Activated CD8-positive, alpha-beta memory T cell treated with anti-CD3 and anti-CD28 coated beads, Interleukin-2, amount 10 ng/mL, durations not matched to agents 7 days and 5 days (primary cell): ENCODE data around the gene DNAJB9. TPM values are rescaled to one million over a fixed set of nuclear protein-coding genes. Genes with fewer than 3 reads are reported as not detected.

Source experiments
- ATAC-seq: fragments of 150-1000 bp; cut with Tn5 transposase; one replicate; pipeline ENCODE4 v1.10.0; 2021; ENCODE audit warnings: moderate library complexity
- CTCF ChIA-PET: fragments of 350-600 bp; sonication (Branson Sonifier 250); formaldehyde crosslinking; loops from one replicate; lab custom pipeline; 2021; ENCODE audit warnings: antibody characterized with exemption; lab: Charles Lee
- DNase-seq: peaks from one replicate; pipeline ENCODE4 v3.0.0-alpha.2; 2020
- H3K27ac Mint-ChIP-seq: one replicate; pipeline ENCODE4 v1.8.0; 2021; ENCODE audit warnings: mild to moderate bottlenecking, mixed read lengths
- H3K27me3 Mint-ChIP-seq: one replicate; pipeline ENCODE4 v1.8.0; 2021; ENCODE audit warnings: mixed read lengths
- H3K36me3 Mint-ChIP-seq: one replicate; pipeline ENCODE4 v1.8.0; 2021; ENCODE audit warnings: mild to moderate bottlenecking, mixed read lengths
- H3K4me1 Mint-ChIP-seq: one replicate; pipeline ENCODE4 v1.8.0; 2021; ENCODE audit warnings: mixed read lengths
- H3K4me3 Mint-ChIP-seq: one replicate; pipeline ENCODE4 v1.8.0; 2021; ENCODE audit warnings: mild to moderate bottlenecking, moderate library complexity, mixed read lengths
- H3K9me3 Mint-ChIP-seq: one replicate; pipeline ENCODE4 v1.8.0; 2022; ENCODE audit warnings: low read depth, mixed read lengths
- total RNA-seq, 2 experiments: library from RNA; stranded (reverse); gene quantifications; one replicate each; pipeline ENCODE4 v1.2.3, GENCODE V29; 2021

Gene DNAJB9
- total RNA-seq, 2 experiments from 2014 or later: 5.5 to 11.5 TPM

DNA sequence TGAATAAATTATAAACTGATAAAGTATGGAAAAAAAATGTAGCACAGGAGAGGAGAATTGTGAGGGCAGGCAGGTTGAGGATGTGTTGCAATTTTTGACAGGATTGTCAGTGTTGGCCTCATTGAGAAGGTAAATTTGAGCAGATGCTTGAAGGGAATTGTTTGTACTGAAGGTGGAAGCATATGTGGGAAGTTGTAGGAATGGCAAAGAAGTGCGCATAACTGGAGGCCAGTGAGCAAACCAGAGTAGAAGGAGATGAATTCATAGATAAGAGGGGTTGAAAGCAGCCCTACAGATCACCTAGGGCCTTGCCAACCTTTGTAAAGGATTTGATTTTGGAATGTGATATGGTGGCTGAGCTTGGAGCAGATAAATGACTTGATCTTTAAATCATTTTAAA lies 6.4 kb downstream of the DNAJB9 start:
- no peaks in the 10 kb centered on the region for H3K27me3 Mint-ChIP-seq
- H3K4me3 Mint-ChIP-seq: no peak overlapping the region
- H3K27ac Mint-ChIP-seq: no peak overlapping the region
- H3K36me3 Mint-ChIP-seq: peaks cover 54% of the 10 kb centered on the region
- peaks cover 4% of the 10 kb centered on the region for H3K9me3 Mint-ChIP-seq
- CTCF ChIA-PET: interaction anchor here (1.1 kb wide), 1 partner anchor 11 kb away, joined by 3 read pairs; no protein-coding TSS in a partner anchor
- DNase-seq: no peak
- ATAC-seq: no peak
- H3K4me1 Mint-ChIP-seq: peaks cover 22% of the 10 kb centered on the region

- H3K36me3 Mint-ChIP-seq: peaks cover 41% of the 10 kb centered on the region
- no peak overlapping the region for H3K4me3 Mint-ChIP-seq
- DNase-seq (no peak), ATAC-seq (no peak)
- CTCF ChIA-PET: no interaction called here
- H3K4me1 Mint-ChIP-seq: peaks cover 3% of the 10 kb centered on the region
- H3K27ac Mint-ChIP-seq: no peak overlapping the region
- H3K9me3 Mint-ChIP-seq: peaks cover 4% of the 10 kb centered on the region
- H3K27me3 Mint-ChIP-seq: no peaks in the 10 kb centered on the region
These were observed 9.3 kb downstream of the DNAJB9 start for GRCh38 chr7:108578937-108579336.

DNA sequence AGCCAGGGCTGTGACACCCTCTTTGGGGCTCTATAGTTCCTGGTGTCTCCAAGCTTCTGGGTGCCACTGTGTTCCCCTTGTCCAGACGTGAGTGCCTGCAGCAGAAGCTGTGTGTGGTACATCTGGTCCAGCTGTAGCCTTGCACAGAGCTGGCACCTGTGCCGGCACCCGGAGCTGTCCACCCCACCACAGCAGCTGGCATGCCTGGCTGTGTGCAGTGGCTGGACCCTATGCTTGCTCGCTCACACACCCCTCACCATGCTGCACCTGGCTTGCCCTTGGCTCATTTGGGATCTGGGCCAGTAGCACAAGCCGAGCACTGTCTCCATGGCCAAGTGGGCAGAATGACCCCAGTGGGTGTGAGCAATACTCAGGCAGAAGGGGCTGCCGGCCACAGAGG lies 10.6 kb downstream of the DNAJB9 start:
- DNase-seq (no peak), ATAC-seq (no peak)
- peaks cover 4% of the 10 kb centered on the region for H3K9me3 Mint-ChIP-seq
- H3K4me1 Mint-ChIP-seq: peaks cover 2% of the 10 kb centered on the region
- H3K36me3 Mint-ChIP-seq: peaks cover 31% of the 10 kb centered on the region
- H3K27ac Mint-ChIP-seq: no peak overlapping the region
- H3K27me3 Mint-ChIP-seq: no peaks in the 10 kb centered on the region
- no peak overlapping the region for H3K4me3 Mint-ChIP-seq
- CTCF ChIA-PET: no interaction called here

DNA sequence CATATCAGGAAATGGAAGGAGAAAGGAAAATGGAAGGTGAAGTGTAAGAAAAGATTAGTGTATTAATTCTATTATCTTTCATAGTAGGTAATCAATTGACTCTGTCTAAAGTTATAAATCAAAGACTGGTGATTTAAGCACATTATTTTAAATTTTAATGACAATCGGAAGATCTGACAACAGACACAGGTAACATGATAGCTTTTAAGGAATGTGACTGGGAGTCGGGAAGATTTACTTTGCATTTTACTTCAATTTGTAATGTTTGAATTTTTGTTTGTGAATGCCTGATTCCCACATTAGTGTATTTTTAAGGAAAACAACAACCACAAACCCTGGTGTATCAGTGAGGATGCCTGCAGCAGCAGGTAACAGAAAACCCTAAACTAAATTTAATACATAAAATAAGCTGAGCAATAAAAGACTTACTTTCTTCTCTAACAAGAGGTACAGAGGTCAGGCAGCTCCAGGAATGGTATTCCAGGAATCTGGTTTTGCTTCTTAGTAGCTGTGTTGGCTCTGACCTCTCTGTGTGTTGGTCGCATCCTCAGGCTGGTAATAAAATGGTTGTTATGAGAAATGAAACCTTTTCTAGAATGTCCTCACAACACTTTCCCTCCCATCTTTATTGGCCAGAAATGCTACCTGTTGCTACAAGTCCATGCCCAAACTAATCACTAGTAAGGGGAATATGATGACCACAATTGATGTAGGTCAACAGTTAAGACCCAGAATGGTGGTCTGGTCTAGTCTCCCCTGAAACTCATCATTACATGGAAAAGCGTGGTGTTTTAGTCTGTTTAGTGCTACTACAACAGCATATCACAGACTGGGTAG lies 12.2 kb downstream of the DNAJB9 start:
- DNase-seq (no peak), ATAC-seq (no peak)
- Mint-ChIP-seq H3K4me1 (no peaks in the 10 kb centered on the region), H3K4me3 (no peak overlapping the region), H3K36me3 (peaks cover 19% of the 10 kb centered on the region), H3K27ac (no peak overlapping the region), H3K27me3 (peaks cover 11% of the 10 kb centered on the region), H3K9me3 (peaks cover 4% of the 10 kb centered on the region)
- CTCF ChIA-PET: no interaction called here

DNA sequence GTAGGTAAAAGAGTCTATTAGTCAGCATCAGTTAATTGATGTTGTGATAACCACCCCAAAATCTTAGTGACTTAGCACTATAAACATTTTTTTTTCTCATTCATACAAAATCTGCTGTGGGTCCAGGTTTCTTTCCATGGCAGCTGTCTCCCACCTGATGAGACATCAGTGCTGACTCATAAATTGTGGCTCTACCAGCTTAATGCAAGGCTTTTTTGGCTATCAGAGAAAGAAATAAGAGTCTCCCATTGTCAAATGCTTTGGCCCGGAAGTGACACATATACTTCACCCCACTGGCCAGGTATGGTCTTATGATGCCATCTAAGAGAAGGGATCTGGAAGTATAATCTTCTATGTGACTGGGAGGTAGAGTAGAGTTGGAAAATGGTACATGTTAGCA lies 14.5 kb downstream of the DNAJB9 start:
- Mint-ChIP-seq H3K27ac (no peak overlapping the region), H3K9me3 (peaks cover 4% of the 10 kb centered on the region), H3K4me3 (no peak overlapping the region), H3K4me1 (no peaks in the 10 kb centered on the region), H3K36me3 (peaks cover 10% of the 10 kb centered on the region), H3K27me3 (peaks cover 14% of the 10 kb centered on the region)
- no peak for DNase-seq
- CTCF ChIA-PET: no interaction called here
- no peak for ATAC-seq

DNA sequence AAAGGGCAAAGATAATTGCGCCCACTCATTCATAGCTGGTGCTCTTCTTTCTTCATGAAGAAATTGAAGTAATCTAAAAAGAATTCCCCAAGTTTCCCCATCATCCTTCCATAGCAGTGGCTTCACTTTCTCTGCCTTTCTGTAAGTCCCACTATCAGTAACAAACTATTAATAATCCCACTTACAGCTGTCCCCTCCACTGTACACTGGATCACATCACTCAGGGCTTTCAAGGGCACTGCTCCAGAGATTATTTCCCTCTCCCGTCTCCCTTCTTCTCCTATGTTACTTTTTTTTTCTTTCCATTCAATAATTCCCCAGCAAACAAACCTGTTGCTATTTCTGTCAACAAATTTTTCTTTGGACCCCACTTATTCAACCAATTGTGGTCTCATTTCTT lies 16.2 kb downstream of the DNAJB9 start:
- DNase-seq: no peak
- CTCF ChIA-PET: no interaction called here
- H3K27ac Mint-ChIP-seq: no peak overlapping the region

GRCh38 chr7:108586274-108586710 lies 16.6 kb downstream of the DNAJB9 start:
- CTCF ChIA-PET: no interaction called here

More for the DNA sequence above, 16.2 kb downstream of the DNAJB9 start:
- Mint-ChIP-seq H3K4me1 (no peaks in the 10 kb centered on the region), H3K9me3 (no peaks in the 10 kb centered on the region), H3K4me3 (no peak overlapping the region), H3K27me3 (peaks cover 14% of the 10 kb centered on the region), H3K36me3 (peaks cover 2% of the 10 kb centered on the region)
- no peak for ATAC-seq

DNA sequence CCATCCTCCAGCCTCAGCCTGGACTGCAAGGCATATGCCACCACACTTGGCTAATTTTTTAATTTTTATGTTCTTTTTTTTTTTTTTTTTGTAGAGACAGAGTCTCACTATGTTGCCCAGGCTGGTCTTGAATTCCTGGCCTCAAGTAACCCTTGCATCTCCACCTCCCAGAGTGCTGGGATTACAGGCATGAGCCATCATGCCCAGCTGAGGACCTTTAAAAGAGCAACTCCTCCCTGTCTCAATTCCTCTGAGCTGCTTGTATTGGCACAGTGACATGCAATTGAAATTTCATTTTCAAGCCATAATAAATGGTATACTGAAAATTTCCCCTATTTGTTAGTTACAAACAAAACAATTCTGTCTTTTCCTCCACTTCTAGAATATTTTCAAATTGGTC lies 19.5 kb downstream of the DNAJB9 start:
- peaks cover 14% of the 10 kb centered on the region for H3K27me3 Mint-ChIP-seq
- ATAC-seq (no peak), DNase-seq (no peak)
- no peaks in the 10 kb centered on the region for H3K36me3 Mint-ChIP-seq
- H3K4me3 Mint-ChIP-seq: no peak overlapping the region
- H3K9me3 Mint-ChIP-seq: no peaks in the 10 kb centered on the region
- no peak overlapping the region for H3K27ac Mint-ChIP-seq
- CTCF ChIA-PET: no interaction called here
- no peaks in the 10 kb centered on the region for H3K4me1 Mint-ChIP-seq

More at GRCh38 chr7:108586274-108586710, 16.6 kb downstream of the DNAJB9 start:
- DNase-seq: no peak
- Mint-ChIP-seq H3K4me1 (no peaks in the 10 kb centered on the region), H3K27ac (no peak overlapping the region), H3K4me3 (no peak overlapping the region), H3K27me3 (peaks cover 14% of the 10 kb centered on the region), H3K9me3 (no peaks in the 10 kb centered on the region), H3K36me3 (peaks cover 2% of the 10 kb centered on the region)
- ATAC-seq: no peak

DNA sequence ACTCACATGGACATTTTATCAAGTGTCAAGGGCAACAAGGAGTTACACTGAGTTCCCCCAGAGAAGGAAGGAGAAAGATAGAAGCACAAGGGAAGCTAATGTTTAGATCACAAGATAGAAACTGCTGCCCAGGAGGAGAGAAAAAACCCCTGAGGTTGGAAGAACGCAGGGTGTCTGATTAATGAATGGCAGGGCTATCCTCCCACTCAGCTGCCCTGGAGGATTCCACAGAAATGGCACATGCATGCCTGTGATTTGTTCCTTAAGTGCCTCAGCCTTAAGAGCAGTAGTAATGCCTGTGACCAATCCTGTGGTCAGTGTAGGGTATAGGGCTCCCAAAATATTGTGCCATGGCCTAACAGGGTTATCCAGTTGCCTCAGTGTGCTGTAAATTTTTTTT lies 20.2 kb downstream of the DNAJB9 start:
- CTCF ChIA-PET: no interaction called here
- no peak overlapping the region for H3K27ac Mint-ChIP-seq
- ATAC-seq: no peak
- H3K27me3 Mint-ChIP-seq: peaks cover 14% of the 10 kb centered on the region
- no peak overlapping the region for H3K4me3 Mint-ChIP-seq
- H3K4me1 Mint-ChIP-seq: no peaks in the 10 kb centered on the region
- no peaks in the 10 kb centered on the region for H3K9me3 Mint-ChIP-seq
- no peaks in the 10 kb centered on the region for H3K36me3 Mint-ChIP-seq
- no peak for DNase-seq

GRCh38 chr7:108590606-108591005 lies 20.9 kb downstream of the DNAJB9 start:
- Mint-ChIP-seq H3K4me3 (no peak overlapping the region), H3K27me3 (peaks cover 14% of the 10 kb centered on the region), H3K4me1 (no peaks in the 10 kb centered on the region), H3K36me3 (no peaks in the 10 kb centered on the region), H3K9me3 (no peaks in the 10 kb centered on the region), H3K27ac (no peak overlapping the region)
- DNase-seq: no peak
- CTCF ChIA-PET: no interaction called here
- ATAC-seq: no peak

DNA sequence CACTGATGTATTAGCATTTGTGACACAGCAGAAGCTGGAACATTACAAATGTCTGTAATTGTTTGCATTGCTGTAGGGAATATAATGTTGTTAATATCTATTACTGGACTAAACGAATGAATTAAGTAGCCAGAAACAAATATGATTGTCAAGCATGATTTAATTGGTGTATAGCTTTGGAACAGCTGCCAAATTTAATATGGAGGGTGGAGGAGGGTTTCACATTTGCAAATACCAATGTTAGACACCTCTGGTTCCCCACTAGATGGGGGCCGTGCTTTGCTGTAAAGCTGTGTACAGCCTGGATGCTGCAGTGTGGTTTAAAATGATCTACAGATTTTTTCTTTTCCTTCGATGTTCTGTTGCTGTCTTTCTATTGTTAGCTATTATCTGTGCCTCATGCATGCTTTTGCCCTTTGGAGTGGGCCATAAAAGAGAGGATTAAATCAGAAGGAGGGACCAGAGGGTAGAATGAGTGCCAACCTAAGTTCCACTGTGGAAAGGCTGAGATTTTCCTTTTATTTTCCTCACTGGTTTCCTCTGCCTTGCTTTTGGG lies 23.1 kb downstream of the DNAJB9 start:
- ATAC-seq (no peak), DNase-seq (no peak)
- no peaks in the 10 kb centered on the region for H3K9me3 Mint-ChIP-seq
- no peaks in the 10 kb centered on the region for H3K36me3 Mint-ChIP-seq
- no peaks in the 10 kb centered on the region for H3K4me1 Mint-ChIP-seq
- no peak overlapping the region for H3K4me3 Mint-ChIP-seq
- CTCF ChIA-PET: no interaction called here
- no peaks in the 10 kb centered on the region for H3K27me3 Mint-ChIP-seq
- no peak overlapping the region for H3K27ac Mint-ChIP-seq

GRCh38 chr7:108596560-108596959 lies 26.9 kb downstream of the DNAJB9 start:
- Mint-ChIP-seq H3K27ac (no peak overlapping the region), H3K9me3 (no peaks in the 10 kb centered on the region), H3K4me1 (no peaks in the 10 kb centered on the region), H3K4me3 (no peak overlapping the region), H3K36me3 (no peaks in the 10 kb centered on the region), H3K27me3 (peaks cover 27% of the 10 kb centered on the region)
- DNase-seq (no peak), ATAC-seq (no peak)
- CTCF ChIA-PET: no interaction called here

DNA sequence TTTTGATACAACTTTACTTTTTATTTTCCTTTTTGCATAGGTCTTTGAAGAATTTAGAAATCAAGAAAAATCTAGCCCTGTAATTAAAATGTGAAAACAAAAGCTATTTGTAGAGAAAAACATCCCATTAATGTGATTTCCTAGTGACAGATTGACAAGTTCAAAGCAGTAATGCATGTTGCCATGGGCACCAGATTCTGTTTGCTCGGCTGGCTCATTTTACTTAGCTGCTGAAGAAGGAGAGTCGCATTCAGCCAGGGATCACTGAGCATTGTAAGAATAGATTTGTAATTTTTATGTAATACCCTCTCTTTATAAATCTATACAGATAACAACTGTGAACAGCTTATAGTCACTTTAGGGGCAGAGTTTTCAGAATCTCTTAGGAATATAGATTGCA lies 28.5 kb downstream of the DNAJB9 start:
- DNase-seq (no peak), ATAC-seq (no peak)
- H3K9me3 Mint-ChIP-seq: no peaks in the 10 kb centered on the region
- H3K27me3 Mint-ChIP-seq: peaks cover 28% of the 10 kb centered on the region
- CTCF ChIA-PET: no interaction called here
- no peak overlapping the region for H3K4me3 Mint-ChIP-seq
- H3K36me3 Mint-ChIP-seq: no peaks in the 10 kb centered on the region
- no peaks in the 10 kb centered on the region for H3K4me1 Mint-ChIP-seq
- H3K27ac Mint-ChIP-seq: no peak overlapping the region

DNA sequence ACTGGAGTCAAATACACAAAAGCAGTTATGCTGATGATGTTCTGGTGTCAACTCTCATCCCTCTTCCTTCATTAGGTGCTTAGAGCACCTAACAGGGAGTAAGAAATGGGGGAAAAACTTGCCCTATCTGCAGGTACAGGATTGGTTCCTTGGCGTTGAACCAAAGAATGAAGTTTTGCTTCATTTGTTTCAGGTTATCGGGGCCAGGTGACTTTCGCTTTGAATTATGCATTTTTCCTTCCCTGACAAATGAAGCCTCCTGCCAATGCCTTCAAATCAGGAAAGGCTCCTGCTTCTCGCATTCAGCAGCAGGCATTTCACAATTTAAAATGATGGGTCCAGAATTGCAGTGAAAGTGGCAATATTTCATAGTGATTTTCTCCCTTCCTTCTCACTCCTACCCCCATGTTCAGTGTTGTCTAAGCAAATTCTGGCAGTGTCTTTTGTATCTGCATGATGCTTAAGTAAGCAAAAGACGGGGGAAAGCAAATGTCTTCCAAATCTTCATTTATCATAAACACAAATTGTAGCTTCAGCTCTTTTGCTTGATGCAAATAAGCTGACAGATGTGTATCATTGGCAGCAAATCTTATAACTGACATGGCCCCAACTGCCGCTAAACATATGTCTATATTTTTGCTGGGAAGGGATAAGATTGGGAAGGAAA lies 29.4 kb downstream of the DNAJB9 start:
- H3K27me3 Mint-ChIP-seq: peaks cover 28% of the 10 kb centered on the region
- H3K4me1 Mint-ChIP-seq: no peaks in the 10 kb centered on the region
- no peaks in the 10 kb centered on the region for H3K9me3 Mint-ChIP-seq
- DNase-seq: no peak
- no peak for ATAC-seq
- H3K4me3 Mint-ChIP-seq: no peak overlapping the region
- H3K36me3 Mint-ChIP-seq: no peaks in the 10 kb centered on the region
- no peak overlapping the region for H3K27ac Mint-ChIP-seq
- CTCF ChIA-PET: no interaction called here
